B cell (primary cell): Measurements from ENCODE around the gene ALDH1B1. TPM values are rescaled to one million over a fixed set of nuclear protein-coding genes. Genes with fewer than 3 reads are reported as not detected.
A peak's percentile ranks its signal among the peaks of the same experiment; 100 is the strongest.

Source experiments
- ATAC-seq: fragments of 200-7000 bp; cut with Tn5 transposase; one replicate; pipeline ENCODE4 v1.10.0; 2021; ENCODE audit warnings: low read depth, mild to moderate bottlenecking, moderate number of reproducible peaks, moderate library complexity
- CTCF ChIA-PET: fragments of 350-600 bp; sonication (Branson Sonifier 250); formaldehyde crosslinking; loops from one replicate; lab custom pipeline; 2021; ENCODE audit warnings: antibody characterized with exemption, inconsistent platforms; lab: Charles Lee
- POLR2A ChIA-PET: fragments of 350-600 bp; sonication (Branson Sonifier 250); formaldehyde crosslinking; loops from one replicate; lab custom pipeline; 2021; ENCODE audit warnings: antibody characterized with exemption; lab: Charles Lee
- DNase-seq: peaks from one replicate; pipeline ENCODE4 v3.0.0; 2013
- H2AFZ ChIP-seq: 2 replicates; pipeline ENCODE4 v1.6.1; 2012; ENCODE audit warnings: mild to moderate bottlenecking, low read depth, low read length; ENCODE audit not compliant: insufficient read depth, poor library complexity, severe bottlenecking
- H3K27ac ChIP-seq, 2 donors: 1 replicate in 1 of 2; 2 replicates in 1 of 2; pipeline ENCODE4 v1.5.1; 2012 to 2013; ENCODE audit warnings: low read length in 2 of 2, mild to moderate bottlenecking in 2 of 2, moderate library complexity in 1 of 2
- H3K27me3 ChIP-seq, 4 experiments: fragments of 200-600 bp in 1 of 4; sonication (generic) in 1 of 4; replicated peaks in 1 of 4; 1 replicate in 2 of 4; 2 replicates in 2 of 4; pipeline versions ENCODE4 v1.6.1 to v1.7.0; 2013 to 2016; ENCODE audit warnings: low read length in 3 of 4, mild to moderate bottlenecking in 2 of 4, mixed read lengths in 1 of 4, moderate library complexity in 1 of 4; ENCODE audit not compliant: insufficient read depth in 4 of 4, control insufficient read depth in 3 of 4; ENCODE audit errors: control extremely low read depth in 1 of 4
- H3K36me3 ChIP-seq, 2 experiments: replicated peaks in 1 of 2; 1 replicate in 1 of 2; 2 replicates in 1 of 2; pipeline versions ENCODE4 v1.6.1 to v1.7.1; 2013; ENCODE audit warnings: low read length in 1 of 2; ENCODE audit not compliant: insufficient read depth in 2 of 2, control insufficient read depth in 1 of 2; ENCODE audit errors: control extremely low read depth in 1 of 2, extremely low read depth in 1 of 2
- H3K4me1 ChIP-seq, 2 donors: fragments of 200-600 bp in 1 of 2; sonication (generic) in 1 of 2; 1 replicate in 1 of 2; 2 replicates in 1 of 2; pipeline versions ENCODE4 v1.5.1 to v1.6.1; 2013 to 2017; ENCODE audit warnings: low read length in 2 of 2; ENCODE audit not compliant: control insufficient read depth in 2 of 2, insufficient read depth in 2 of 2
- H3K4me2 ChIP-seq: replicated peaks from 2 replicates; pipeline ENCODE3; 2012; ENCODE audit warnings: mild to moderate bottlenecking, low read depth, low read length; ENCODE audit not compliant: poor library complexity, severe bottlenecking
- H3K4me3 ChIP-seq, 5 experiments: fragments of 200-600 bp in 1 of 5; sonication (generic) in 1 of 5; 1 replicate in 3 of 5; 2 replicates in 2 of 5; pipeline versions ENCODE4 v1.5.1 to v1.7.0; 2011 to 2016; ENCODE audit warnings: low read length in 4 of 5, mild to moderate bottlenecking in 4 of 5, low read depth in 2 of 5, control low read depth in 1 of 5, moderate library complexity in 1 of 5; ENCODE audit not compliant: insufficient read depth in 1 of 5; ENCODE audit errors: control extremely low read depth in 1 of 5, extremely low read depth in 1 of 5
- H3K79me2 ChIP-seq: fragments of 200-600 bp; sonication (generic); one replicate; pipeline ENCODE4 v1.6.0; 2016; ENCODE audit warnings: low read length; ENCODE audit not compliant: control insufficient read depth, insufficient read depth
- H3K9ac ChIP-seq: fragments of 200-600 bp; sonication (generic); 2 replicates; pipeline ENCODE4 v1.6.1; 2017; ENCODE audit warnings: mild to moderate bottlenecking, low read length, moderate library complexity
- H3K9me3 ChIP-seq, 3 donors: one replicate each; pipeline versions ENCODE4 v1.6.1 to v1.7.1; 2013; ENCODE audit warnings: low read length in 2 of 3; ENCODE audit not compliant: control insufficient read depth in 2 of 3, insufficient read depth in 1 of 3; ENCODE audit errors: control extremely low read depth in 1 of 3
- H4K20me1 ChIP-seq: 2 replicates; pipeline ENCODE4 v1.6.0; 2012; ENCODE audit warnings: mild to moderate bottlenecking, low read length; ENCODE audit not compliant: insufficient read depth, control insufficient read depth, poor library complexity, severe bottlenecking
- H3K27ac Mint-ChIP-seq: one replicate; pipeline ENCODE4 v1.8.0; 2021; ENCODE audit warnings: mixed read lengths
- H3K27me3 Mint-ChIP-seq: one replicate; pipeline ENCODE4 v1.8.0; 2021; ENCODE audit warnings: mixed read lengths
- H3K4me1 Mint-ChIP-seq: one replicate; pipeline ENCODE4 v1.8.0; 2021; ENCODE audit warnings: mixed read lengths
- H3K4me3 Mint-ChIP-seq: one replicate; pipeline ENCODE4 v1.8.0; 2021; ENCODE audit warnings: mixed read lengths
- H3K9me3 Mint-ChIP-seq: one replicate; pipeline ENCODE4 v1.8.0; 2022; ENCODE audit warnings: mixed read lengths; ENCODE audit not compliant: insufficient read depth
- CTCF ChIP-seq: fragments of 200-600 bp; IDR thresholded peaks from one replicate; pipeline ENCODE4 v1.8.0; 2022; ENCODE audit warnings: antibody characterized with exemption, mild to moderate bottlenecking
- EZH2 ChIP-seq: IDR thresholded peaks from 2 replicates; pipeline ENCODE4 v1.6.1; 2012; ENCODE audit warnings: borderline replicate concordance, low read depth, mild to moderate bottlenecking, moderate library complexity, low read length; ENCODE audit not compliant: insufficient read depth, poor library complexity, severe bottlenecking
- WGBS: methylation state at CpG from one replicate; pipeline ENCODE4 v1.1.5; 2013; ENCODE audit warnings: missing lambda C conversion rate; ENCODE audit not compliant: insufficient coverage; 5-methylcytosine and 5-hydroxymethylcytosine counted together
- intact Hi-C: fragments of 100-400 bp; cut with micrococcal nuclease; formaldehyde crosslinking; loops from one replicate; pipeline ENCODE4 v1.10.0; 2022
- polyA plus RNA-seq: library from polyadenylated mRNA; depleted of rRNA; stranded (reverse); fragments of >200 nt; gene quantifications from 2 replicates; pipeline ENCODE4 v1.2.3, GENCODE V29; 2012
- total RNA-seq, 2 donors: library from RNA; stranded (reverse); fragments of 120-200 nt in 1 of 2; gene quantifications; 1 replicate in 1 of 2; 2 replicates in 1 of 2; pipeline versions ENCODE4 v1.2.3 to v1.2.4, GENCODE V29; 2013 to 2022

ALDH1B1 gene
- total and polyA plus RNA-seq, 2 donors (not counting 1 experiment from before 2014, with no cell fraction given), result 0.81 to 4.8 TPM

DNA sequence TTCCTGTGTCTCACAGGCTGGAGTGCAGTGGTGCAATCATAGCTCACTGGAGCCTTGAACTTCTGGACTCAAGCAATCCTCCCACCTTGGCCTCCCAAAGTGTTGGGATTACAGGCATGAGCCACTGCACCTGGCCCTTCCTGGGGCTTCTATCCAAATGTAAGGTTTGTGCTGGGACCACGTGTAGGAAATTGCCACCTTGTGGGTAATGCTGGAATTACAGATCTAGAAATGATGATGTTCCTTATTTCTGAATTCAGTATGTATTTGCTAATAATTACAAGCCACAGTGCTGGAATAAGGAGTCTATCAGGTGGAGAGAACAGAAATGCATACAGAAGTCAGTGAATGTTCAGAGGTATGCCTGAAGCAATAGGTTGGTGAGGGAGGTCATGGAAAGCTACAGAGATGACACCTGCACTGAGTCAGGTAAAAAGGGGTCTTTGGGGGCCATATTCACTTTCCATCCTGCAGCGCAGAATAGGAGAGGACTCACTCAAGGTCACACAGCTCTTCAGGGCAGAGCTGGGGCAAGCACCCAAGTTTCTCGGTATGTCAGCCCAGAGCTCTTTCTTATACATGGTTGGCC is 40.5 kb downstream of the ALDH1B1 start:
- Mint-ChIP-seq H3K9me3 (no peaks in the 10 kb centered on the region), H3K4me1 (no peaks in the 10 kb centered on the region), H3K27ac (no peak overlapping the region), H3K27me3 (peaks cover 29% of the 10 kb centered on the region), H3K4me3 (no peak overlapping the region)
- ChIA-PET POLR2A (no interaction called here), CTCF (interaction anchor here (1.0 to 2.8 kb wide), 11 partner anchors 13 to 525 kb away, joined by 3 to 22 read pairs (median 3); partner anchors contain the start of gene ALDH1B1)
- H3K9me3 ChIP-seq, result no peaks in the 10 kb centered on the region
- DNase-seq, result peak; percentile 52
- no peaks in the 10 kb centered on the region for H4K20me1 ChIP-seq
- H3K9ac ChIP-seq, result no peak overlapping the region
- H3K4me3 ChIP-seq, result no peak overlapping the region
- intact Hi-C loops, result loop anchor here (1.0 kb wide), 2 partner anchors 62 to 520 kb away; no protein-coding TSS in a partner anchor
- WGBS, result 33% methylated on average over 3 of the region's 3 CpGs
- ATAC-seq, result no peak
- TF ChIP-seq EZH2 (no peak), CTCF (peak; percentile 78)
- no peak overlapping the region for H3K4me2 ChIP-seq
- H3K27ac ChIP-seq, result no peak overlapping the region
- peaks cover 0 to 16% (median 0%) of the 10 kb centered on the region in 4 experiments for H3K27me3 ChIP-seq
- H3K4me1 ChIP-seq, result peaks cover 0 to 6% of the 10 kb centered on the region in 2 donors
- no peaks in the 10 kb centered on the region for H3K79me2 ChIP-seq
- H3K36me3 ChIP-seq, result no peaks in the 10 kb centered on the region
- no peak overlapping the region for H2AFZ ChIP-seq

- Histone ChIP-seq H2AFZ (no peak overlapping the region), H3K4me3 (no peak overlapping the region), H3K4me1 (peaks cover 0 to 6% of the 10 kb centered on the region in 2 donors), H3K79me2 (no peaks in the 10 kb centered on the region), H3K36me3 (no peaks in the 10 kb centered on the region), H3K9ac (no peak overlapping the region), H3K9me3 (no peaks in the 10 kb centered on the region), H3K4me2 (no peak overlapping the region), H3K27me3 (peaks cover 0 to 16% (median 0%) of the 10 kb centered on the region in 4 experiments), H3K27ac (no peak overlapping the region), H4K20me1 (no peaks in the 10 kb centered on the region)
- ATAC-seq (no peak), DNase-seq (no peak)
- Mint-ChIP-seq H3K27me3 (peaks cover 36% of the 10 kb centered on the region), H3K9me3 (no peaks in the 10 kb centered on the region), H3K4me1 (no peaks in the 10 kb centered on the region), H3K4me3 (no peak overlapping the region), H3K27ac (no peak overlapping the region)
- POLR2A ChIA-PET, result no interaction called here
- intact Hi-C loops, result no loop called here
- WGBS, result no CpG with 5 or more reads among the region's 3 CpGs
- no peak for TF ChIP-seq CTCF
- no peak for TF ChIP-seq EZH2
- CTCF ChIA-PET, result interaction anchor here (0.8 to 2.8 kb wide), 3 partner anchors 521 to 953 kb away, joined by 3 to 22 read pairs (median 4); no protein-coding TSS in a partner anchor
Observed at GRCh38 chr9:38434365-38434764, 41.9 kb downstream of the ALDH1B1 start.
